Endometrium (tissue), 2 donors: Measurements from ENCODE around the gene TAX1BP3.
"Not testable (repeated sequence)": the region's sequence is repeated elsewhere in the genome, so short reads cannot be mapped to it uniquely, and the experiment has no call there.

Experiments
- FAIRE-seq: peaks from 2 replicates; lab custom pipeline; 2012; peaks lifted over from hg19 to GRCh38; lab: Jason Lieb, UNC
- donor health status: control.
- donor health status: control.

The TAX1BP3 gene, protein sequence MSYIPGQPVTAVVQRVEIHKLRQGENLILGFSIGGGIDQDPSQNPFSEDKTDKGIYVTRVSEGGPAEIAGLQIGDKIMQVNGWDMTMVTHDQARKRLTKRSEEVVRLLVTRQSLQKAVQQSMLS

DNA sequence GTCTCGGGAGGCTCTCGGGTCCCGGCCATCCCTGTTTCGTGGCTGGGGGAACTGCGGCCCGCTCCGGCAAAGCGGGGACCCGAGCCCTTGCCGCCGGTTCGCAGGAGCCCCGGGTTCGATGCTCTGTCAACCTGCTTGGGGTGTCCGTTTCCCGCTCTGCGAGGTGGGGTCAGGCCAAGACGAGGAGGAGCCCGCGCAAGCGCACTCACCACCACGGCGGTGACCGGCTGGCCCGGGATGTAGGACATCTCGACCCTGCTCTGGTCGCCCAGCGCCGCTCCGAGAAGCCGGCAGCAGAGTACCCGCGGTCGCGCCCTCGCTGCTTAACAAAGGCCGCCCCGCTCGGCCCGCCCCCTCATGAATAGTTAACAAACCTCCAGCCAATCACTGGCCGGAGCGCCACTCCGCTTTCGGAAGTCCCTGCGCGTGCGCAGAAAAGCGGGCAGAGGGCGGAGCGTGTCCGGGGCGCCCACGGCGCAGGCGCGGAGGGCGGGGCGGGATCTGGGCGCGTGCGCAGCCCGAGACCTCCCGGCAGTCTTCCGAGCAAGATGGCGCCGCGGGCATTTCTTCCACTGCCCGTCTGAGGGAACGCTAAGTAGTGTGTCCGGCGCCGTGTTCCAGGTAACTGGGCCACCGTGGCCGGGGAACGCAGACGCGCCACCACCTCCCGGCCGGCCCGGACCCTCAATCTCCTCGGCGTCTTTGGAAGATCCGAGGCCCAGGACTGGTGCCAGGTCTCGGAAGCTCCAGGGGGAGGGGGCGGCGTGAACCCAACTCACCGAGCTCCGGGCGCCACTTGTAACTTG lies at the start of gene TAX1BP3, which contains the start of gene EMC6:
TAX1BP3 (minus strand) TSS at position 300 of the 806 bp plus-strand sequence; CDS start at position 248, 52 bp downstream.
EMC6 (plus strand) TSS at position 534 of the 806 bp plus-strand sequence. CDS start 335 bp downstream, outside the sequence.
- FAIRE-seq = peak; percentile 71

DNA sequence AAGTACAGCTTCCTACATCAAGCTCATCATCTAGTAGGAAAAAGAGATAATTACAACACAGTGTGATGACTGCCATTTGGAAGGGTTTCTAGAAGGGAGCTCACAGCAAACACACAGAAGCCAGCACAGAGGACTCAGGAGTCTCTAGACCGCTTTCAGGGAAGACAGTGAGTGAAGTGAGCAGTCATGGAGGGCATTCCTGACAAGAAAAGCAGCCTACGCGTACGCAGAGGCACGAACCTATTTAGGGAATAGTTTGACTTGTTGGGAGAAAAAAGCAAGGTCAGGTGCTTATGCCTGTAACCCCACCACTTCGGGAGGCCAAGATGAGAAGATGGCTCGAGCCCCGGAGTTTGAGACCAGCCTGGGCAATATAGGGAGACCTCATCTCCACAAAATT lies 46.9 kb upstream of the TAX1BP3 start:
- FAIRE-seq = no peak

DNA sequence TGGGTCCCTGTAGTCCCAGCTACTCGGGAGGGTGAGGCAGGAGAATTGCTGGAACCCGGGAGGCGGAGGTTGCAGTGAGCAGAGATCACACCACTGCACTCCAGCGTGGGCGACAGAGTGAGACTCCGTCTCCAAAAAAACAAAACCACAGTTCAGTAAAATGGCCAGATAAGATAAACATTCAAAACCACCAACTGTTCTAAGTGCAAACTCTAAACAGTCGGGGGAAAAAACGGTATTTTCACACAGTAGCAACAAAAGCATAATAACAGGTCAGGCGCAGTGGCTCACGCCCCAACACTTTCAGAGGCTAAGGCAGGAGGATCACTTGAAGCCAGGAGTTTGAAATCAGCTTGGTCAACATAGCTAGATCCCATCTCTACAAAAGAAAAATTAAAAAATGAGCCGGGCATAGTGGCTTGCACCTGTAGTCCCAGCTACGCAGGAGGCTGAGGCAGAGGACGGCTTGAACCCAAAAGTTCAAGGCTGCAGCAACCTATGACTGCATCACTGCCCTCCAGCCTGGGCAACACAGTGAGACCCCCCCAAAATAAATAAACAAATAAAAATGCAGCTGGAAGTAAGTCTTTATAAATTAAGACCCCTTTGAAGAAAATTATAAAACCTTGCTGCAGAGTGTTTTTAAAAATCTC lies 44.6 kb upstream of the TAX1BP3 start:
- no peak for FAIRE-seq

DNA sequence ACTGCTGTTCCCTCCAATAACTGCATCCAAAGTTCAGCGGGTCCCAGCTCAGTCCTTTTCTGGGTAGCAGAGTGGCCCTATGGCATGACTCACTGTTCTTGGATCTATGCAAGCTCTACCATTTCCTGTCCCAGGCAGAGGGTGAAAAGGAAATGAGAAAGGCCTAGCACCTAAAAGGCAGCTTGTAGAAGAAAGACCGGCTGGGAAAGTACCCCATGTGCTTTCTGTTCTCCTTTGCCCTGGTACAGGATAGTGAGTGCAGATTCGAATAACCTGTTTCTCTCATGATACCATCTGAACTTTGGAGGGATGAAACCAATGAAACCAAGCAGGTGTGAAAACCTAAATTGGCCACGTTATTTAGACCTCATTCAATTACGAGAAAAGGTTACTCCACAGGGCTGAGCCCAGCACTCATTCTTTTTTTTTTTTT lies 42.6 kb upstream of the TAX1BP3 start:
- no peak for FAIRE-seq

DNA sequence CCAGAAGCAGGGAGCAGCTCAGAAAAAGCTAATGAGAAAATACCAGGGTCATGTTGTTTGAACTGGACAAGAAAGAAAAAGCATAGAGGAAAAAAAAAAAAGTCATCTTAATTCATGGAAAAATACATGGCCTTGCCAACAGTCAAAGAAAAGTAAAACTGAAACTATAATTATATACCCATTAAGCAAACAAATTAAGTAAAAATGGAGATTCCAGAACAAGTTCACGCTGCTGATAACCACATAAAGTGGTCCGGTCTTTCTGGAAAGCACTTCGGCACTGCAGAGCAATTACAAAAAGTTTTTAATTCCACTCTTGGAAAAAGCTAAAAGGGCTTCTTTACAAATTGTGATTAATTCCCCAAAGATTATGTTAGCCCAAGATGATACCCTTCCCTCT lies 40.0 kb upstream of the TAX1BP3 start:
- no peak for FAIRE-seq

DNA sequence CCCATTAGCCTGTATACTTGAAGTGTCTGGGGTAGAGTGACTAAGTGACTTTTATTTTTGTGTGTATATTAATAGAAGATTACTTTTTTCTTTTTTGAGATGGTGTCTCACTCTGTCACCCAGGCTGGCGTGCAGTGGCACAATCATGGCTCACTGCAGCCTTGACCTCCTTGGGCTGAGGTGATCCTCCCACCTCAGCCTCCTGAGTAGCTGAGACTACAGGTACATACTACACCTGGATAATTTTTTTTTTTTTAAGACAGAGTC lies 37.3 kb upstream of the TAX1BP3 start:
- FAIRE-seq = not testable (repeated sequence)

DNA sequence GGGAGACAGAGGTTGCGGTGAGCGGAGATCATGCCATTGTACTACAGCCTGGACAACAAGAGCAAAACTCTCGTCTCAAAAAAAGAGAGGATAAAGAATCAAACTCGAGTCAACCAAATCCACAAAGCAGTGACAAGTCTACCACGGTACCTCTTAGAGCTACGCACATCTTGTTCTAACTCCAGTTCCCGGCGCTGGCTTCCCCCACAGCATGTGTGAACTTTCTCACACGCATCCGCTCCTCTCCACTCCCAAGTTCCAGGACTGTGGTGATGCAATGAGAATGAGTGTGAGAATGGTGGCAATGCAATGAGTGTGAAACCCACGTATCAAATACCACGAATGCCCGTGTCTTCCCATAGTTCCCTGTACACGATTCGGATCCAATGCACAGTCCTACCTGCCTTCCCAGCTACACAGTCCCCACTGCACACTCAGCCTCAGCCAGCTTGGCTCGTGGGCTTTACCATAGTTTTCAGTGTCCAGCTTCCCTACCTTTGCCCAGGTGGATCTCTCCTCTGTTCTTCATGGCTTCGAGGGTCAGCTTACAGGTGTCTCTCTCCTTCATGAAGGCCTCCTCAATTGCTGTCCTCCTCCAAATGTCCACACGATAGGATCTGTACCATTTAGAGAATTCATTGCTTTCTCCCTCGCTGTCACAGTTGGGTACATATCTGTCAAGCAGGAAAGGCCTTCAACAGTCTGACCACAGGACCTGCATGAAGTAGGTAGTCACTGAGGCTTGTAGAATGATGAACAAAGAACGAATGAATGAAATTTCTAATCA lies 36.7 kb upstream of the TAX1BP3 start:
- FAIRE-seq = no peak

DNA sequence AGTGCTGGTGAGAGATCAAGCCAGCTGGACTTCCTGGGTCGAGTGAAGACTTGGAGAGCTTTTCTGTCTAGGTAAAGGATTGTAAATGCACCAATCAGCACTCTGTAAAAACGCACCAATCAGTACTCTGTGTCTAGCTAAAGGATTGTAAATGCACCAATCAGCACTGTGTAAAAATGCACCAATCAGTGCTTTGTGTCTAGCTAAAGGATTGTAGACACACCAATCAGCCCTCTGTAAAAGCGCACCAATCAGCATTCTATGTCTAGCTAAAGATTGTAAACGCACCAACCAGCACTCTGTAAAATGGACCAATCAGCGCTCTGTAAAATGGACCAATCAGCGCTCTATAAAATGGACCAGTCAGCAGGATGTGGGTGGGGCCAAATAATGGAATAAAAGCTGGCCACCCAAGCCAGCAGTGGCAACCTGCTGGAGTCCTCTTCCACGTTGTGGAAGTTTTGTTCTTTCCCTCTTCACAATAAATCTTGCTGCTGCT lies 33.7 kb upstream of the TAX1BP3 start:
- not testable (repeated sequence) for FAIRE-seq

DNA sequence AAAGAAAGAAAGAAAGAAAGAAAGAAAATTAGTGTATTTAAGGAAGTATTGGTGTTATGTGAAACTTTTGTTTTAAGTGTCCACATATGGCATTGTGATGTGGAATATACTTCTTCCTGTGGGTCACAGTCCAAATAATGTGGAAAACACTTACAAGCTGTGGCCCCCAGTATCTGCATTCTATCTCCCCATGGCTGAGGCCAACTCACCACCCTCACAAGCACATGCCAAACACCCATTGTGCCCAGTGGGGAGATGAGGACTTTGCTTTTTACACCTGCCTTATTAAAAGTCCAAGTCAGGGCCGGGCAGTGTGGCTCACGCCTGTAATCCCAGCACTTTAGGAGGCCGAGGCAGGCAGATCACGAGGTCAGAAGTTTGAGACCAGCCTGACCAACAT lies 31.6 kb upstream of the TAX1BP3 start:
- FAIRE-seq = no peak

DNA sequence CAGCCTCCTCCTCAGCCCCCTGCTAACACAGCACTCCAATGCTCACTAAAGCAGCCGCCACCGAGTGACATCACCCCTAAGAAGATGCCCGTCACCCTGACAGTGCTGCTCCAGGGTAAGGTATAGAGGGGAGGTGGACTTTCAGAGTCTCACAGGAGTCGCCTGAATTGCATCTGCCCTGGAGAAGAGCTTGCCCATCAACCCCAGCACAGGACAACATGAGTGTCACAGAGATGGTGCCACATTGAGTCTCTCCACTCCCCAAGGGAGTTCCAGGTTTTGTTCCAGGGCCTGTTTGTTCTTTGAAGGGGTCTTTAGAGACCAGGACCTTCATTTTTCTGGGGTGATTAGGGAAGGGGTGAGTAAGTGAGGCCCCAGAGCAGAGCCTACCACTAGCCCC lies 29.8 kb upstream of the TAX1BP3 start:
- FAIRE-seq = no peak

DNA sequence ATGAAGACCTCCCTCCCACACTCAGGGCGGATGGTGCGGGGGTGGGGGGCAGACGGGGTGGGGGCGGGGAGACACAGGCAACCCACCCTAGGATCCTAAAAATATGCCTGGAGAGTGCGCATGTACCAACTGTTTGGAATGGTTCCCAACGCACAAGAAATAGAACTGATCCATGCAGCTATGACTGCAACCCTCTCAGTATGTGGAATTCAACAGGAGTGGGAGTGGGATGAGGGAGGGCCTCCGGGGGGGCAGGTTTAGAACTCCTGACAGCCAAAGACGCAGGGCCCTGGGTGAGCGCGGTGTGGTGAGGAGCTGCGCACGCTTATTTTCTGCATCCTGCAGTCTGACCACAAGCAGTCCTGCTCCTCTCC lies 28.7 kb upstream of the TAX1BP3 start:
- no peak for FAIRE-seq

DNA sequence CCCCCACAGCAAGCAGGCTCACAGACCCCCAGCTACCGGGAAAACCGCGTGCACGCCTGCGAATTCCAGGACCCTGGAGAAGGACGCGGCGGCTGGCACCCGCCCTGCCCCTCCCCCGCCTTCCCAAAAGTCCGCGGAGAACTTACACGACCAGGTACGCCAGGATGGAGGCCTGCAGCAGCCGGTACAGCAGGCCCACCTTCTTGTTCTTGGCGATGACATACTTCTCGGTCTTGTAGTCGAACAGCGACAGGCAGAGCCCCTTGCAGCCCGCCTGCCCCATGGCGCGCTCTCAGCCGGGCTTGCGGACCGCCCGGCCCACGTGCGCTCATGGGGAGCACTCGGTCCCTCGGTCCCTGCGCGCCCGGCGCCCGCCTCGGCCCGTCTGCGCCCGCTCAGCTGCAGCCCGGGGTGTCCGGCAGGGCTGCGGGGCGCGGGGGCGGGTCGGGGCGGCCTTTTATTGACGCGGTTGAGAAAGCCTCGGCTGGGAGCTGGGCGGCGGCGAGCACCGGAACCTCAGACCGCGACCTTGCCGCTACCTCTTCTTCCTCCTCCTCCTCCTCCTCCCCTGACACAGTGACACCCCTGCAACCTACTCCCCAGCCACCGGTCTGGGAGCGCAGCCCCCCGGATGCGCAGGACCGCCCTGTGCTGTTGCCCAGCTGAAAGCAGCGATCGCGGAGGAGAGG lies 27.5 kb upstream of the TAX1BP3 start, which contains the start of gene P2RX5:
P2RX5 (minus strand) TSS at position 433 of the 689 bp plus-strand sequence; CDS start at position 283, 150 bp downstream.
- no peak for FAIRE-seq

DNA sequence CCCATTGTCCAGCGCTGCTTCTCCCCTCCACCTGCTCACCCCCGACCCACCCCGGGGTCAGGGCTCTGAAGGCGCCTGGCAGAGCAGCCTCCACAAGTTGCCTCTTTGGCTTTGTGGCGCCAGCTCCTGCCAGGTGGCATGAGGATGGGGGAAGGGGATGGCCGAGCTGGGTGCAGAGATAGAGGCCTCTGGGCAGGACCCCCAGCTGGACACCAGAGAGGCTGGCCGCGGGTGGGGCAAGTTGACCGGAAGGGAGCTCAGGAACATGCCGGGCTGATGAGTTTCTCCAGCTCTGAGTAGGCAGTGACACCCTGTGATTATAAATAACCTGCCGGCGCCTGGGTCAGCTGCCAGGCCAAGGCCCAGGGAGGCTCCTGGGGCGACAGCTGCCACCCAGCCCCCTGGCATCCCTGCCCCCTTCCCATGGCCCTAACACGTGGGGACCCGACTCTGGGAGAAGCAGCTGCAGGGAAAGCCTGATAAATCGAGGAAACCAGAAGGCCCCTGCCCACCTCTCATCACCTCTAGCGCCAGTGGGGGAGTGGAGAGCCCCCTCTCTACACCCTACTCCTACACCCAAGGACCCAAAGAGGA lies 26.8 kb upstream of the TAX1BP3 start:
- FAIRE-seq = no peak

DNA sequence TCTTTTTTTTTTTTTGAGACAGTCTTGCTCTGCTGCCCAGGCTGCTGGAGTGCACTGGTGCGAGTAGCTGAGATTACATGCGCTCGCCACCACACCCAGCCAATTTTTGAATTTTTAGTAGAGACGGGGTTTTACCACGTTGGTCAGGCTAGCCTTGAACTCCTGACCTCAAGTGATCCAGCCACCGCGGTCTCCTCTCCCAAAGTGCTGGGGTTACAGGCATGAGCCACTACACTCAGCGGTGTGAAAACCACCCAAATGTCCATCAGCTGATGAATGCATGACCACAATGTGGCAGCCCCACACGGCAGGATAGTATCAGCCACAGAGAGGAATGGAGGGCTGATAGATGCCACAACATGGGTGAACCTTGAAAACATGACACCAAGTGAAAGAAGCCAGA lies 25.5 kb upstream of the TAX1BP3 start:
- no peak for FAIRE-seq

DNA sequence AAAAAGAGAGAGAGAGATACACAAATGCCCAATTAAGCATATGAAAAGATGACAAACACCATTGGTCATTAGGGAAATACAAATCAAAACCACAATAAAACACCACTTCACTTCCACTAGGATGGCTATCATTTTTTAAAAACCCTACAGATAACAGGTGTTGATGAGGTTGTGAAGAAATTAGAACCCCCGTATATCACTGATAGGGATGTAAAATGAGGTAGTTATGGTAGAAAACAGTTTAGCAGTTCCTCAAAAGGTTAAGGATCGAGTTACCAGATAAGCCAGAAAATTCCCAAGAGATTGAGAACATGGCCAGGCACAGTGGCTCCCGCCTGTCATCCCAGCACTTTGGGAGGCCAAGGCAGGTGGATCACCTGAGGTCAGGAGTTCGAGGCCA lies 24.8 kb upstream of the TAX1BP3 start:
- FAIRE-seq = no peak

DNA sequence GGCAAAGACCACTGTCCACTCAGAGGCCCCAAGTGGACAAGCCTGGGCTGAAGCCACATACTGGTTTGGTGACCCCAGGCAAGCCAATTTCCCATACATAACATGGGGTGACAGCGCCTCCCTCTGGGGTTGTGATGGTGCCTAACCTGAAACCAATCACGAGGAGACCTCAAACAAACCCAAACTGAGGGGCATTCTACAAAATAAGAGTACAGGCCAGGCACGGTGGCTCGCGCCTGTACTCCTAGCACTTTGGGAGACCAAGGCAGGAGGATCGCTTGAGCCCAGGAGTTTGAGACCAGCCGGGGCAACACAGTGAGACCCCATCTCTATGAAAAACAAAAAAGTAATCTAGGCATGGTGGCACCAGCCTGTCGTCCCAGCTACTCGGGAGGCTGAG lies 24.0 kb upstream of the TAX1BP3 start:
- FAIRE-seq = no peak

DNA sequence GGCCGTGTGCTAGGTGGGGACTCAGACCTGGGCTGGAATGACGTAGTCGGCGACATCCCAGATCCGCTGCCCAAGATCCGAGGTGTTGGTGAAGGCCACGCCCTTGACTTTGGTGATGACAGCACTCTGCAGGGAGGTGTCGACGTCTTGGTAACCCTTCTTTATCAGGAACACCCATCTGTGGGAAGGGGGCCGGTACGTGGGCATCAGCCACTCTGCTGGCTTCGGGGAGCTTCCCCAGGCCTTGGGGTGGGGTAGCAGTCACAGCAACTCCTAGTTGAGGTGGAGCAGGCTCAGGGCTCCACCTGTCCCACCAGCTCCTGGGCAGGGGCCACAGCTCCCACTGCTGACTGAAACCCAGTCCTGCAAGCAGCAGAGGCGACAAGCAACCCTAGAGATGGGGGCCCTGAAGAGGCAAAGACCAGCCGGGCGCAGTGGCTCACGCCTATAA lies 23.3 kb upstream of the TAX1BP3 start:
- no peak for FAIRE-seq

DNA sequence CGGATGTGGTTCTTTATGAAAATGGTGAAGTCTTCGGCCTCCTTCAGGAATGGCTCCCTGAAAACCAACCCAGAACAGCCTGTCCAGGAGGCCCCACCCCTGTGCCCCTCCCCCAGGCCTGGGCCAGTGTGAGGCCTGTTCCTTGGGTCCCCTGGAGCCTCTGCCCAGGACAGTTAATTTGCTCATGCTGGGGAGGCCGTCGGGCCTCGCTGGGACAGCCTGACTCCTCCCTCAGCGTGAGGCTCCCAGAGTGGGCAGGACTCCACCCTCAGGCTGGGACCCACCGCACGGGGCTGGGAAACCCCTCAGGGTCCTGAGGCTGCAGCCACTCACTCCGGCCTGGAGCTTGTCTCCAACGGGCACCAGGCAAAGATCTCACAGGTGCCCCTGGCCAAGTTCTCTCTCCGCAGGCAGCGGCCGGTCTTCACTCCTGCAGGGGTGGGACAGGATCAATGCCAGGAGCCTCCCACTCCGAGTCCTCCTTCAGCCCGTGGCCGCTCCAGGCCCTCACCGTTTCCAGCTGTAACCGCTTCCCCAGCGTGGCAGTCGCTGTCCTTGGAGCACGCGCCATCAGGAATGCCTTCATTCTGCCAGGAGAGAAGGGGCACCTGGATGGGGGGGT lies 21.8 kb upstream of the TAX1BP3 start:
- FAIRE-seq = no peak

DNA sequence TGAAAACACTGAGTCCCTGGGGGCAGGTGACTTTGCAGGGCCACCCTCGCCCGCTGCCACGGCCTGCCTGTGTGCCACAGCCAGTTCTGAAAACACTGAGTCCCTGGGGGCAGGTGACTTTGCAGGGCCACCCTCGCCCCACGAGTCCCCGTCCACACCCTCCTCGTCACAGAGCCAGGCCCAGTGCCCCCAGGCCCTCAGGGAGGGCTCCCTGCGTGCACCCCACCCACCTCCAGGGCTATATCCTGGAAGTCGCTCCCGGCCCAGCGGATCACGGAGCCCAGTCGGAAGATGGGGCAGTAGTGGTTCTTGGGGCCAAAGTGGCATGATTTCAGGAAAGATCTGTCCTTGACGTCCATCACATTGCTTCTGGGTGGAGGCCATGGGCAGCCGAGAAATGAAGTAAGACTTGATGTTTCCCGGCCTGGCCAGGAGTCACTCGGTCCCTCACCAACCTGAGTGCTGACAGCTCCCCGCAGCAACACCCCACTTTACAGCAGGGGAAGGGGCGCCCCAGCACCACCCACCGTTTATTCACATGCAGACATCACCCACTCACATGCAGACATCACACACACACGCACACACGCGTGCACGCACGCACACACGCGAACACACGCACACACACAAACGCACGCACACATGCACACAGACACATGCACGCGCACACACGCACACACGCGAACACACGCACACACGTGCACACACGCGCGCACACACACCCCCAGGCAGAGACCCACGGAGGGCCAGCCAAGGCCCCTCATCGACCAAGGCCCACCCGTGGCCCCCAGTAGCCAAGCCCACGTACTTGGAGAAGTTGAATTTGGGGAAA lies 21.1 kb upstream of the TAX1BP3 start:
- no peak for FAIRE-seq

DNA sequence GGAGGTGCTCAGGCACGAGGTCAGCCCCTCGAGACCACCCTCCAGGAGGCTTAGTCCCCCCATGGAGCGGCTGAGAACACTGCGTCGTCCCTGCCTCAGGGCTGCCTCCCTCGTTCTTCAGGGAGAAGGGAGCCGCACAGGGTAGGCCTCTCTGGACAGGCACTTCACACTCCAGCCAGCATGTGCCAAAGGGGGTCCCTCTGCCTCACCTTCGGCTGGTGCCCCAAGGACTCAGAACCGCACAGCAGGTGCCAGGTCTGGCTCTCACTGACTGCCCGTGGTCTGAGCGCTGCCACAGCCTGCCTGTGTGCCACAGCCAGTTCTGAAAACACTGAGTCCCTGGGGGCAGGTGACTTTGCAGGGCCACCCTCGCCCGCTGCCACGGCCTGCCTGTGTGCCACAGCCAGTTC lies 20.5 kb upstream of the TAX1BP3 start:
- no peak for FAIRE-seq
